ENCODE measurements around the gene UBE2F. TPM values are rescaled to one million over a fixed set of nuclear protein-coding genes. Genes with fewer than 3 reads are reported as not detected.
A peak's percentile ranks its signal among the peaks of the same experiment; 100 is the strongest.

Gene UBE2F
- total and polyA plus RNA-seq, 2 of the 13 experiments (the other 11 are each of a cell fraction or from before 2014, with no cell fraction given): 35.4 to 73.1 TPM

- TF ChIP-seq KIAA2018 (CRISPR knock-in tag; IDR thresholded peaks at IDR 0.05; ENCODE audit: borderline replicate concordance) (no peak), FOXO1 (CRISPR knock-in tag; IDR thresholded peaks at IDR 0.05) (peak; percentile 97), ZNF652 (CRISPR knock-in tag; IDR thresholded peaks at IDR 0.05; ENCODE audit: borderline replicate concordance, low read depth) (peak; percentile 61), EEA1 (CRISPR knock-in tag; IDR thresholded peaks at IDR 0.05; ENCODE audit: borderline replicate concordance) (no peak), ZNF281 (CRISPR knock-in tag; IDR thresholded peaks at IDR 0.05; ENCODE audit: borderline replicate concordance) (peak; percentile 60; the same call in 1 of the 2 replicates), PPARG (CRISPR knock-in tag; conservative IDR thresholded peaks at IDR 0.05) (peak; percentile 89), ZBTB7B (CRISPR knock-in tag; IDR thresholded peaks at IDR 0.05) (peak; percentile 92), IRX3 (CRISPR knock-in tag; IDR thresholded peaks at IDR 0.05; ENCODE audit: borderline replicate concordance, low read depth) (no peak), TGIF2 (CRISPR knock-in tag; IDR thresholded peaks at IDR 0.05) (peak; percentile 52), CEBPB (IDR thresholded peaks at IDR 0.05; ENCODE audit: borderline replicate concordance, low read depth, low read length) (peak; percentile 91), MLX (CRISPR knock-in tag; IDR thresholded peaks at IDR 0.05) (peak; percentile 82), ASH2L (IDR thresholded peaks at IDR 0.05; ENCODE audit: insufficient read length, low read depth, low read length) (peak; percentile 69), ZBTB1 (CRISPR knock-in tag; IDR thresholded peaks at IDR 0.05; ENCODE audit: borderline replicate concordance) (no peak), STAT6 (CRISPR knock-in tag; IDR thresholded peaks at IDR 0.05; ENCODE audit: borderline replicate concordance) (0 out of 2 replicates have a peak, but pooled peaks have one; percentile 41), CBFB (CRISPR knock-in tag; IDR thresholded peaks at IDR 0.05) (peak; percentile 47; the same call in 1 of the 2 replicates)
These were observed 113.1 kb downstream of the UBE2F start (continued) for GRCh38 chr2:238079874-238080327.
